NCI-H748 (cell line): ENCODE data around the gene SAP30BP.

Source experiments
- DNase-seq: peaks from one replicate; lab custom pipeline; 2025; ENCODE audit not compliant: unreplicated experiment; lab: John Stamatoyannopoulos, UW

SAP30BP gene

DNA sequence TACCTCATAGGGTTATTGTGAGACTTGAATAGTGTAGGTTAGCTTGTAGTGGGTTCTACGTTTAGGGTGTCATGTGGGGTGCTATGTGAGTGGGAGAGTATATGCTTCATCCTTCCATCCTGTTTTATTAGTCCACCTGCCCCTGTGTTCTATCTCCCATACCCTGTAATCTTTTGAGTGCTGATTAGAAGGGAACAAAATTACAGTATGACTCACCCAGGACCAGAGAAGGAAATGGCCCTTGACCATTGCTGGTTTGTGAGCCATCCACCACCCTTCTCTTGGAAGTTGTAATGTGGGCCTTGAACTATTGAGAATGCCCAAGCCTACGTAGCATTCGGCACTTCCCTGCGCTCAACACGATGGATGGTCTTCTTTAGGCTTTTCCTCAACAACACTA is 17.1 kb downstream of the SAP30BP start:
- no peak for DNase-seq

DNA sequence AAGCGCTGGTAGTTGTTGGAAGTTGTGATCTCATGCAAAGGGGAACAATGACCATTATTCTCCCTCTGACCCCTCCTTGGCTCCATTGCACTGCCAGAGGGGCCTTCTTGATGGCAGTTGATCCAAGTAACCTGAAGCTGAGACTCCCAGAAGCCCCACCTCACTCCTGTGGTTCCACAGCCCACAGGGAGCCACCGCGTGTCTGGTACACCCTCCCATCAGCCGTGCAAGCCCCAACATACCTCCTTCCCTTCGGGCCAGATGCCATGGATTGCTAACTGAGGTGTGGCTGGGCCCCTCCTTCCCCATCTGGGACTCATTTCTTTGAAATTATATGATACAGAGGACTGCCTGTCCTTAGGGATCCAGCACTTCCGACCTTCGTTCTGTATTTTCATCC is 17.8 kb downstream of the SAP30BP start:
- no peak for DNase-seq

DNA sequence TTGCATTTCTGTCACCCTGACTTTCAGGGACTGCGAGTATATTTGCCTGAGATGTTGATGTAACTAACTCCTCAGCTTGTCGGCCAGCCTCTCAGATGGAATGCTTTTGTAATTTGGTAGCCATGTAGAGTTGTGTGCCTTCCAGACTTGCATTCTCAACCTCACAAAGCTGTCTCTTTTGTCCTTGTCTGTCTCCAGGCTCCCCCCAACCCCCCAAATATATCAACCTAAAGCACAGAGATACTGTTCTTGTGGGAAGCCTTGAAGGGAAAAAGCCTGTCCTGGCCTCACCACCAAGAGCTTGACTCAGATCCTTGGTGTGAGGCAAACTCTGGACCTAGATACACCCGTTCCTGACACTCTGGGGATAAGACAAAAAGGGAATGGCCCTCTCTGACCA is 18.4 kb downstream of the SAP30BP start:
- DNase-seq = no peak

DNA sequence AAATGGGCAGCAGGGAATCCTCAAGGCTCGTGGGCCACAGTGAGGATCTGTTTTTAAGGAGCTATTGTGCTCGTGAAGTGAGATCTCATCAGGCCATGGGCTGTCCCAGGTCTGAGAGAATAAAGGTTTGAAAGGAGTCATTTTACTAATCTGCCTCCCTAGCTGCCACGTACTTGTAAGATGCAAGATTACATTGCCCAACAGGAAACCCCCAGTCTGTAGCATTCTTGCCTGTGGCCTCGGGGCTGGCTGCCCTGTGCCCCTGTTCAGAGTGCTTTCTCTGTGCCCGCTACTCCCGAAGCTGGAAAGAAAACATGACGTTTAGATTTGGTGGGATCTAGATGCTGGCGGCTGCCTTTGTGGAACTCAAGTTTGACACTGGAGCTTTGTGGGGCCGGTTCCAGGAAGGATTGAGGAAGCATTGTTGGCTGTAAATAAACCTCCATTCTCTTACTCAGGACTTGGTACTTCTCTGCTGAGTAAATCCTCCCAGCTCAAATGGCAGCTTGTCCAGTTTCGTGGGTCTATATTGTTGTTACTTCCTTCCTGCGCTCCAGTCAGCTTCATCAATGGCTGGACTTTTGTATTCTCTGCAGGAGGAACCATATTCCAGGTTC is 21.2 kb downstream of the SAP30BP start:
- no peak for DNase-seq

DNA sequence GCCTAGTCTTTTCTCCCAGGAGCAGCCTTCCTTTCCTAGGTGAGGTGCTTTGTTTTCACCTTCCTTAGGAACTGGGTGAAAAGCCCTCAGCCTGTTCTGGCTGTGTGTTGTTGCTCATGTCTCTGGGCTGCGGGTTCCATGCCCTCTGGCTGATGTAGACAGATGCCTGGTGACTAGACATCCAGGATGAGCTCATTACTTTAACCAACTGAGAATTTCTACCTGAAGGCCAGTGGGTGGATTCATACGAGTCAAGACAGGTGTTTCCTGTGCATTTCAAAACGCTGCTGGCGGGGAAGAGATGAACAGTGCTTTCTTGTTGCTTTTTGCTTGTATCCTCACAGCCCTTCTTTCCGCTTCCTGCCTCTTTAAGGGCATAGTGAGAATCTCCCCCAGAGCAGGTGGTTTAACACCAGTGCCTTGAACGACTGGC is 22.3 kb downstream of the SAP30BP start:
- no peak for DNase-seq

DNA sequence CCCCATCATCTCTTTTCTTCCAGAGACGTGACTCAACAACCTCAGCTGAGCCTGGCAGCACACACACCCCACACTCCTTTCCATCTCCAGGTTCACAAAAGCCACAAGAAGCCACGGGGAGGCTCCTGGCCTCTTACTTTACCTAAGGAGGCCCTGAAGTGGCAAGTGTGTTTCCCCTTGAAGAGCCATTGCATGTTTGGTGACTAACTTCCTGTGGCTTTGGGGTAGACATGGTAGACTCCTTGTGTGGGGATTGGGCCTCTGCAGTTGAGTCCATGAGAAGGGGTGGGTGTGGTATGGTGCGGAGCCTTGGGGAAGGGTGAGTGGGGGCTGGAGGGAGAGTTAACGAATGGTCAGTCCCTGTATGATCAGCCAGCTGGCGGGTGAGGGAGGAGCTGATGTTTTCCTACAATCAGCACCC is 24.2 kb downstream of the SAP30BP start:
- DNase-seq = no peak

DNA sequence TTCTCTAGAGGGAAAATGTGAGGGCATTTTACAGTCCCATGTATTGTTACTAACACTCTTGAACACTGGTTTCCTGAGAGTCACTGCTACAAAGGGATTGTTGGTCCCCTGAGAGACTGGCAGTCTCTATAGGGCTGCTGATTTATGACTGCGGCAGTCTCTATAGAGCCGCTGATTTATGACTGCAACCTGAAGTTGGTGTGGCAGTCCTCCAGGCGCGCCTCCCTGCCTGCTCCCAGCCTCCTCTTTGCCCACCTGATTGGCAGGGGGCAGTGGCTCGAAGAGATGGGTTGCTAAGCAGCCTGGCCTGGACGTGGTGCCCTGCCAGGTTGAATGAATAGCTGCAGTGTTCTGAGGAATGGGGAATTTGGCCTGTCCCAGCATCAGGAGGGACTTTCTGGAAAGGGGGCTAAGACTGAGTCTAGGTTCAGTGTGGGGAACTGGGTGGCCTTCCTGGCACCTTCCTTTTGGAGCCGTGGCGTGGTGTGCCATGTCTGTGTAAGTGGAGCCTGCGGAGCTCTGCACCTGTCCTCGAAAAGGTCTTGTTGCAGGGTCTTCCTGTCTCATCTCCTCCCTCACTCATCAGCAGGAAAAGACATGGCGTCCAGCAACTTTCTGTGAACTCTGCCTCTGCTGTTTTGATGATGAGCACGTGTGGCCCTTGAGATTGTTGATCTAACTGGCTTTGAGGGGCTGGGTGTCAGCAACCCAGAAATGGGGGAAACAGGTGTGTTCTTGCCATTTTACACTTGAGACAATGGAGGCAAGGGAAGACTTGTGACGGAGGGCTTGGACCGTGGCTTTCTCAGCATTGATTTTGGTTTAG is 24.9 kb downstream of the SAP30BP start:
- DNase-seq = no peak

DNA sequence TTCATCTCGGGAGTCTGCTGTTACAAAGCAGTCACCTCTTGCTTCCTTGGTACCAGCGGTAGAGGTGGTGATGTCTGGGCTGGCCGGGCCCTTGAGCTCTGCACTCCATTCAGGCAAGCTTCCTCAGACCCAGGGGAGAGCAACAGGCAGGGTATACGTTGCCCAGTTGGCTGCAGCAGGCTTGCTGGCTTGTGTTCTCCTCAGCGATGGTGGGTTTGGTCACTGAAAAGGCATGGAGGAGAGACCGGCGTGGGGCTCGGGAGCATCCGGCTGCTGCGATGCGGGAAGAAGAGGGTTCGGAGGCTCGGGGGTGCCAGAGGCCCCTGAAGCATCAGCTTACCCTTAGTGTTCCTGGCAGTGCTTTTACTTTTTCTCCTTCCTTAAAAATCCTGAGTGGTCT is 25.8 kb downstream of the SAP30BP start:
- DNase-seq = no peak

DNA sequence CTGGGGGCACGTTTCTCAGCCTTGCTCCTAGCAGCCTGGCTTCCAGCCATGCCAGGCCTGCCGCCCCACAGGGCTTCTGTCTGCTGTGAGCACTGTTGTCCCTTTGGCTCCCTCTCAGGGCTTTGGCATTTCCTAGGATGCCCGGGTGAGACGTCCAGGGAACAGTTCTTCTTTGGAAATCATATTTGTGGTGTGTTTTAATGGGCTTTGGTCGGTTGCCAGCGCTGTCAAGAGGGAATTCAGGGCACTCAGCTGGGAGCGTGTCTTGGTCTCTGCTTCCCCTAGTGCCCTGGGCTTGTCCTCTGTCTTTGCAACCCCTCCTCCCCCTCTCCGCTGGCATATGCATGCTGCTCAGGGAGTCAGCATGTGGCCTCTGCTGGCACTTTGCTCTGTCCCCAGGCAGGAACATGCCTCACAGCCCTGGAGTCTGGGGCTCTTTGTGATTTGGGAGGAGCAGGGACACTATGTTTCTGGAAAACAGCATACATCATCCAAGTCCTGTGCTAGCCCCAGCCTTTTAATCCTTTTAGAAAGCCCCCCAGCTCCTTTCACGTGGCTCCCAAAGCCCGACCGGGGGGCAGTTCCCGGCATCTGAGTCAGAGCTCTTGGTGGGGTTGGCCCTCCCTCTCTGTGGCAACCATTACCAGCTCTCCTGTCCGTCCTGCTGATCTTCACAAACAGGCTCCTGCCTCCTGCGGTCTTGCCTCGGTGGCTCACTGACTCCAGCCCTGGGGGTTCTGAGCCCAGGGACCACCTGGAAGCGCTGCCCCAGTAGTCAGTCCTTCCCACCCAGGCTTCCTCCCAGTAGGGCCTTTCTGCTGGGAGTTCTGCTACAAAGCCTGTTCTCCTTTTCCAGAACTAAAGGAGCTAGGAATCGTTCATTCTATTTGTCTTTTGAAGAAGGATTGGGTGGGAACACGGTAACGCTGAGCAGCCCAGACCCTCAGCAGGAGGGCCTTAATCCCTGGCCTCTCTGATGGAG is 26.7 kb downstream of the SAP30BP start:
- DNase-seq = no peak

DNA sequence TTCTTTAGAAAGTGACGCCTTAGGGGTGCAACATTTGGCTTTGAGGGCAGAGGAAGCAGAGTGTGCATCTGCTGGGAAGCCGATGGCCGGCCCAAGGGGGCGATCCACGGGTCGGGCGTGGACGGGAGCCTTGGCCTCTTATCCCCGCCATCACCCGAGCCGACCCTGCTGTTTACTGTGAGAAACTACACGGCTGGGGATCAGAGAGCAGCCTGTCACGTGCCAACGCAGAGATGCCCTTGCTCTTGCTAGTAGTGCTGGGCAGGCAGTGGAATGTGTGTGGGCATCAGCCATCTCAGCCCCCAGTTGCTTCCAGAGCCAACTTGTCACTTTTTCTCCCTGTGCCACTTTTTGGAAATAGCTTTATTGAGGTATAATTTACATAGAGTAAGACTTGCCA is 27.4 kb downstream of the SAP30BP start:
- DNase-seq = no peak

DNA sequence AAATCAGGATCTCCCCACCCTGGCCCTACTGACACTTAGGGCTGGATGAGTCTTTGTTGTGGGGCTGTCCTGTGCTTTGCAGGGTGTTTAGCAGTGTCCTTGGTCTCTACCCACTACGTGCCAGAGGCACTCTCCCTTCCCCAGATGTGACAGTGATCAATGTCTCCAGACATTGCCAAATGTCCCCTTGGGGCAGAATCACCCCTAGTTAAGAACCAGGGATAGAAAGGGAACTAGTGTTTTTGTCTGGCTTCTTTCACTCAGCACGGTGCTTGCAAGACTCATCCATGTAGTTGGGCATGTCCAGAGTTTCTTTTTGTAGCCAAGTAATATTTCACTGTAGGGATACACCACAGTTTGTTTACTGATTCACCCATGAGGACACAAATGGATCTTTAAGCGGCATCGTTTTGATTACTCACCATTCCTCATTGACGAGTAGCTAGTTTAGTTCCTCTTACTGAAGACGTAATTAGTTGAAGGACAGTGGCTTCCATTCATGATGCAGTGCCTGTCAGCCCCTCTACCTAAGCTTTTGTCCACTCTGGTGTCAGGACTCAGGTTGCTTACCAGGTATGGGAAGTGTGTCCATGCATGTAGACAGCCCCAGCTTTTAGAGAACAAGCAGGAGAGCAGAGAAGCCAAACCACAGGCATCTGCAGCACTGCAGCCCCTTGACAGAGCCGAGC is 28.1 kb downstream of the SAP30BP start:
- DNase-seq = no peak

DNA sequence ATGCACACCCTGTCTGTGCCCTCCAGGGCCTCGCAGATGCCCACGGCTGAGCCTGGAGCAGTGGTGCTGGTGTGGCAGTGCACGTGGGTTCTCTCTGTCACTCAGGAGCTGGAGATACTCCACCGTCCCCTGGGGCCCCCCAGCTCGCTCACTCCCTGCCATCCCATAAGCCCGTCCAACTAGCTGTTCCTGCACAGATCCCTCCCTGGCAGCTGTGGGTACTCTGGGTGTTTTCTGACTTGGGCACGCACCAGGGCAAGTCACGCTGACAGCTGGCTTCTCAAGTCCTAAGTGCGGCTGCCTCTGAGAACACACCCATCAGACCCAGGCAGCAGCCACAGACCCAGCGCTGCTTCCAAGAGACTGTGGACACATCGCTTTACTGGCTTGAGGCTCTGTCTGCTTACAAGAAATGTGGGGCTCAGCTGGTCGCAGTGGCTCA is 28.7 kb downstream of the SAP30BP start:
- DNase-seq = no peak

DNA sequence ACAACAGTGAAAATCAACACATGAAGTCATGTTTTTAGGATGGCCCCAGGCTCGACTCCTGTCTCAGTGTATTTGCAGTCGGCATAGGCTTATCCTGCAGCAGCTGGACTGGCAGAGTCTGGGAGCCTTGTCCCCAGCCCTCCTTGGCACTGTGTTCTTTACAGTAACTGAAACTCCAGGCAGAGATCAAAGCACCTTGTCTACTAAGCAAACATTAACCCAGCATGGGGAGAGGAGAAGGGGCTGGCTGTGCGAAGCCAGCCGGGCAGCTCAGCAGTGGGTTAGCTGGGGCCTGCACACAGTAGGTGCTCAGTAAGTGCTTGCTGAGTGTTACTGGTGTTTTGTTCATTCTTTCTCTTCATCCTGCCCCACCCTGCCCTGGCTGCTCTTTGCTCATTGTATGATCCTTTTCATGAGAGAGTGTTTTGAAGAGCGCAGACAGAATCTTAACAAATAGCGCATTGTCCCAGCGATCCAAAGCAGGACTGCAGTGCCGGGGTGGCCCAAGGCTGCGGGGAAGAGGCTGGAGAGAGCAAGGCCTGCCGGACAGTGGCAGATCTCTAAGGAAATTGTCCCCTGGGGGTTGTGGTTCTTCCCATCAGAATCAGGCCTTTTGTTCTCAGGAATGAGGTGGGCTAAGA is 30.6 kb downstream of the SAP30BP start:
- DNase-seq = no peak

DNA sequence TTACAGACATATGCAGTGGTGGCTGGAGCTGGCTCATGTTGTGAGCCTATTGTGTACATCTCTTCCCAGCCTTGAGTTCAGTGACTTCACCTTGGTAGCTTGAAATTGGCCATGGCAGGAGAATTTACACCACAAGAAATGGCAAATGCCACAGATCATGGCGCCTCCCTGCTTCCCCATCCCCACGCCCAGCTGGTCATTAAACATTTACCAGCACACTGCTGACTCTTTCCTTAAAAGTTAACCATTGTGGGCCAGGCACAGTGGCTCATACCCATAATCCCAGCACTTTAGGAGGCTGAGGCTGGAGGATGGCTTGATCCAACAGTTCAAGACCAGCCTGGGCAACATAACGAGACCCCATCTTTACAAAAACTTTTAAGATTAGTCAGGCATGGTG is 31.5 kb downstream of the SAP30BP start:
- no peak for DNase-seq

DNA sequence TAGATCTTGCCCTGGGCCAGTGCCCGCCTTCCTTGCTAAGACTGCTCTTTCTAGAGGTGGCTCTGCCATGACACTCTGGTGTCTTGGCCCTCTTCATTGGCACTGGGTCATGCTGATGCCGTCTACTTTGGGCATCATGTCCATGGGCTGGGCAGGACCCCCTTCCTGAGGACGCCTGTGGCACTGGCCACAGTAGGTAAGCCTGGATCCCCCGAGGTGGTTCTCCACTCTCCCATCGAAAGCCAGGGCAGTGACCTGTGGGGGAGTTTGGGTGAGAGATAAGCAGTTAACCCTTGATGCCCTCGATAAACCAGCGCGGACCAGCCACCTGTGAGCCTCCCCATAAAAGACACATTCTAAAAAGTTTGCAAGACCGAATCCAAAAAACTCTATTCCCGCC is 34.1 kb downstream of the SAP30BP start:
- DNase-seq = no peak

DNA sequence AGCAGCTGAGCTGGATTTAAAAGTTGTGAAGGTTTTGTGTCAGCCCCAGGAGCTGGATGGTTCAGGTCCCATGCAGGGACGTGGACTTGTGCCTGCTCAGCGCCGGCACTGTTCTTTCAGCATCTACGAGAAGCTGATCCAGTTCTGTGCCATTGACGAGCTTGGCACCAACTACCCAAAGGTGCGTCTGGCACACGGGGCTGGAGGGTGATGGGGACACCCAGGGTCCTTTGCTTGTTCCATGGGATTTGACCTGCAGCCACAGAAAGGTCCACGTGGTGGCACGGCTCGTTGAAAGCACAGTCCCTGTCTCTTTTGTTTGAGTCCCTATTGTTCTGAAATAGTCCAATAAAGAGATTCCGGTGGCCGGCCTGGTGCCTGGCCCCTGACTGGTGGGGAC is 36.1 kb downstream of the SAP30BP start:
- DNase-seq = no peak

DNA sequence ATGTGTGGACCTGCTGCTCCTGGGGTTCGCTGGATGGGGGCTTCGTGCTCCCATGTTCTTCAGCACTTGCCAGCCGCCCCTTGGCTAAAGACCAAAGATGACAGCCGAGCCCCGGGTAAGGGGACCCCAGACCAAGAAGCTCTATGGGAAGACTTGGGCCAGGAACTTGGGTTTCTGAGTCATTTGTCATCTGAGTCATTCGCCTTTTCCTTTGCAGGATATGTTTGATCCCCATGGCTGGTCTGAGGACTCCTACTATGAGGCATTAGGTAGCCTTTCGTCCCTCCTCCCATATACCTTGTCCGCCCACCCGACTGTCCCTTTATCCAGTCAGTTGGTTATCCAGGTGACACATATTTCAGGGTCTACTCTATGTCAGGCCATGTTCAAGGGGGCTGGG is 36.5 kb downstream of the SAP30BP start:
- no peak for DNase-seq

DNA sequence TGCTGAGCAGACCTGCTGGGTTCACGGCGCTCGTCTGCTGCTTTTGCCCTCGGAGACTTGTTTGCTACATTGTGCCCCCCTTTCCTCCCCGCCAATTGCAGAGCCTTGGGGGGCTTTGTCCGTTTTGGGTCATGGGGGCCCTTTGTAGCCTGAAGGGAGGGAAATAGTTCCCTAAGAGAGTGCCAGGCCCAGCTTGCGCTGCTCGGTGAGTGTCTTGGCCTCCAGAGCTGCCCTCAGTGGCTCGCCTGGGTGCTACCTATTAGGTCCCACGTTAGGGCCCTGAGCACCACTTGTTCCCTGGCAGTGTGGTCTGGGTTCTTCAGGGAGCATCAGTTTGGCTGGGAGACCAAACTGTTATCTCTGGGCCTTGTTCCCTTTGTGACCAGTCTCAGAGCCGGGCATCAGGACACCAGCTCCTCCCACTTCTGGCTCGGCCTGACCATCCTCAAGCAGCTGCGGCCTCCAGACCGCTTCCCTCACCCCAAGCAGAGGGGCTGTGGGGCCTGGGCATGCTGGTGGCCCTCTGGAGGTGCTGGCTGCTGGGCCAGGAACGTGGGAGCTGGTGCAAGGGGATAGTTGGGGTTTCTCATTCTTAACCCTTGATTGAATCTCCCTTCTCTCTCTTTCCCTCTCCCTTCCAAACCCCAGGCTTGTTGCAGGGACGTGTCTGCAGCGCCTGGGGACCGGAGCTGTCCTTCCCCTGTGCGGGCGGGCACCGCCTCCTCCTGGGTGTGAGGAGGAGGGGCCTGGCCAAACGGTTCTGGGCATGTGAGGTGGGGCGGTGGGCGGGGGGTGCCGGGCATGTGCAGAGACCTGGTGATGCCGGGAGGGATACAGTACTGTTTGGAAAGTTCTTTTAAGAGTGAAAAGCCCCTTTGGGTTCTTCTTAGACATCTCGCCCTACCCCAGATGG is 38.1 kb downstream of the SAP30BP start:
- no peak for DNase-seq

DNA sequence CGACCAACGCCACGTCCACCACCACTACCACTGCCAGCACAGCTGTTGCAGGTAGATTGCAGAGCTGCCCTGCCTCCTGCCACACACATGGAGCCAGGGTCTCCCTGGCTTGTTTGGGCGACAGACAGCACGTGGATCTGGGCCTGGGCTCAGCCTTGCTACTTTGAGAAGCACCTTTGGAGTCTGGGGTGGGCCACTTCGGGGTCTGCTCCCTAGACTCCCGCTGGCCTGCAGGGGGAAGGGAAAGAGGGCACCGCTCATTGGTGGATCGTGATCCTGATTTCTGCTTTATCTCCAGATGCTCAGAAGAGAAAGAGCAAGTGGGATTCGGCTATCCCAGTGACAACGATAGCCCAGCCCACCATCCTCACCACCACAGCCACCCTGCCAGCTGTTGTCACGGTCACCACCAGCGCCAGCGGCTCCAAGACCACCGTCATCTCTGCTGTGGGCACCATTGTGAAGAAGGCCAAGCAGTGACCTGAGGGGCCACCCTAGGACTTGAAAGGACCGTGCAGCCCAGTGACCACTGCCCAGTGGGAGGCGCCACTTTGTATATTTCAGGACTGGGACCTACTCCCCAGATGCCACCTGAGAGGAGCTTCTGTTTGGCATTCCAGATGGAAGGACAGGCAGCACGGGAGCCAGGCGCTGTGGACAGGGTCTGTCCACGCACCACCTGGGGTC is 39.0 kb downstream of the SAP30BP start:
- no peak for DNase-seq
